ENCODE data around the gene HIF1A.

GRCh38 chr14:61673305-61673704, 22.0 kb upstream of the HIF1A start:
- TF ChIP-seq CTCF (IDR thresholded peaks at IDR 0.05) (no peak), POLR2A (IDR thresholded peaks at IDR 0.05) (no peak)
